Measurements from ENCODE around the gene CEACAM16. TPM values are rescaled to one million over a fixed set of nuclear protein-coding genes. Genes with fewer than 3 reads are reported as not detected.

The CEACAM16 gene
- total RNA-seq, 1 experiment from 2014 or later: not detected

- ChIA-PET POLR2A (interaction anchor here (0.5 kb wide), 1 partner anchor 151 kb away, joined by 3 read pairs; no protein-coding TSS in a partner anchor), RAD21 (ENCODE audit: low non-redundant PET in 1 of 2, low total read pairs in 2 of 2, uncharacterized antibody in 2 of 2, unreplicated experiment in 2 of 2) (no interaction called here), CTCF (interaction anchor here (0.6 to 2.2 kb wide), 3 partner anchors 9 to 77 kb away, joined by 4 to 11 read pairs (median 8); no protein-coding TSS in a partner anchor)
- TF ChIP-seq CTCF (IDR thresholded peaks at IDR 0.05 in 2 of 3, conservative IDR thresholded peaks at IDR 0.05 in 1 of 3; ENCODE audit: borderline replicate concordance in 1 of 3, insufficient read depth in 1 of 3, low read depth in 2 of 3, low read length in 2 of 3): peak; percentile 16 to 72 (median 64); a peak in 4 of 6 replicates
- no peak; the same call in none of the 2 replicates for TF ChIP-seq RAD21 (IDR thresholded peaks at IDR 0.05; ENCODE audit: low read depth)
- peak; percentile 44; the same call in 1 of the 2 replicates for TF ChIP-seq CBX3 (IDR thresholded peaks at IDR 0.05; ENCODE audit: low read depth)
- no peaks in the 10 kb centered on the region for H3K27me3 ChIP-seq (ENCODE audit: insufficient read depth, low read length)
- H3K9me2 ChIP-seq (ENCODE audit: insufficient read depth): no peaks in the 10 kb centered on the region
- intact Hi-C loops (cut with micrococcal nuclease): no loop called here
- no peak overlapping the region for H3K4me3 ChIP-seq (replicated peaks in 1 of 2; ENCODE audit: low read depth in 1 of 2, low read length in 2 of 2)
- ATAC-seq (peak; percentile 43), DNase-seq (ENCODE audit: low read depth, low spot score) (no peak)
- H2AFZ ChIP-seq (ENCODE audit: low read depth, low read length, poor library complexity, severe bottlenecking): no peak overlapping the region
- no peaks in the 10 kb centered on the region for H4K20me1 ChIP-seq (ENCODE audit: insufficient read depth)
- peaks cover 45 to 52% of the 10 kb centered on the region in 2 experiments for H3K4me1 ChIP-seq (ENCODE audit: control insufficient read depth in 1 of 2, insufficient read depth in 2 of 2, low read length in 2 of 2)
- H3K27ac ChIP-seq (ENCODE audit: low read depth, low read length): no peak overlapping the region
- no peak overlapping the region for H3K4me2 ChIP-seq (ENCODE audit: low read length)
- H3K9me3 ChIP-seq (ENCODE audit: control insufficient read depth in 1 of 2, insufficient read depth in 1 of 2, low read depth in 1 of 2, low read length in 2 of 2): no peaks in the 10 kb centered on the region
- H3K36me3 ChIP-seq (ENCODE audit: control insufficient read depth in 1 of 2, insufficient read depth in 2 of 2, low read length in 2 of 2): no peaks in the 10 kb centered on the region
- no peak overlapping the region for H3K9ac ChIP-seq (ENCODE audit: low read length)
- no TSS peak for BruUV-seq (replicated peaks)
- no peaks in the 10 kb centered on the region for H3K79me2 ChIP-seq (ENCODE audit: insufficient read depth, low read length)
Measured at GRCh38 chr19:44694184-44694579, 4.8 kb upstream of the CEACAM16 start.

GRCh38 chr19:44696939-44697669 lies 1.8 kb upstream of the CEACAM16 start:
- Histone ChIP-seq H3K9me2 (ENCODE audit: insufficient read depth) (no peaks in the 10 kb centered on the region), H3K79me2 (ENCODE audit: insufficient read depth, low read length) (no peaks in the 10 kb centered on the region), H3K4me3 (replicated peaks in 1 of 2; ENCODE audit: low read depth in 1 of 2, low read length in 2 of 2) (no peak overlapping the region), H4K20me1 (ENCODE audit: insufficient read depth) (no peaks in the 10 kb centered on the region), H3K36me3 (ENCODE audit: control insufficient read depth in 1 of 2, insufficient read depth in 2 of 2, low read length in 2 of 2) (no peaks in the 10 kb centered on the region), H3K9me3 (ENCODE audit: control insufficient read depth in 1 of 2, insufficient read depth in 1 of 2, low read depth in 1 of 2, low read length in 2 of 2) (no peaks in the 10 kb centered on the region), H3K4me2 (ENCODE audit: low read length) (no peak overlapping the region), H3K4me1 (ENCODE audit: control insufficient read depth in 1 of 2, insufficient read depth in 2 of 2, low read length in 2 of 2) (peaks cover 30 to 35% of the 10 kb centered on the region in 2 experiments), H3K9ac (ENCODE audit: low read length) (no peak overlapping the region), H2AFZ (ENCODE audit: low read depth, low read length, poor library complexity, severe bottlenecking) (no peak overlapping the region), H3K27me3 (ENCODE audit: insufficient read depth, low read length) (no peaks in the 10 kb centered on the region), H3K27ac (ENCODE audit: low read depth, low read length) (no peak overlapping the region)
- TF ChIP-seq EZH2phosphoT487 (IDR thresholded peaks at IDR 0.05; ENCODE audit: borderline replicate concordance) (no peak), ELF1 (IDR thresholded peaks at IDR 0.05; ENCODE audit: borderline replicate concordance, low read depth) (no peak), TCF7L2 (IDR thresholded peaks at IDR 0.05; ENCODE audit: borderline replicate concordance, extremely low read depth, insufficient read depth, insufficient read length) (no peak), MAX (IDR thresholded peaks at IDR 0.05) (no peak), RAD21 (IDR thresholded peaks at IDR 0.05; ENCODE audit: low read depth) (no peak)
- ChIA-PET CTCF (no interaction called here), POLR2A (no interaction called here), RAD21 (ENCODE audit: low non-redundant PET in 1 of 2, low total read pairs in 2 of 2, uncharacterized antibody in 2 of 2, unreplicated experiment in 2 of 2) (no interaction called here)
- ATAC-seq: no peak
- no peak for DNase-seq (ENCODE audit: low read depth, low spot score)
- intact Hi-C loops (cut with micrococcal nuclease): no loop called here
- no TSS peak for BruUV-seq (replicated peaks)

Measured in HCT116 (cell line).